Activated CD8-positive, alpha-beta memory T cell treated with anti-CD3 and anti-CD28 coated beads, Interleukin-2, amount 50 U/mL, for 24 hours (primary cell): ENCODE data around the gene RPL37.
A peak's percentile ranks its signal among the peaks of the same experiment; 100 is the strongest.
"Not testable (repeated sequence)": the region's sequence is repeated elsewhere in the genome, so short reads cannot be mapped to it uniquely, and the experiment has no call there.

Experiments
- DNase-seq: peaks from one replicate; pipeline ENCODE4 v3.0.0-alpha.2; 2020; ENCODE audit errors: extremely low read depth

RPL37 gene

DNA sequence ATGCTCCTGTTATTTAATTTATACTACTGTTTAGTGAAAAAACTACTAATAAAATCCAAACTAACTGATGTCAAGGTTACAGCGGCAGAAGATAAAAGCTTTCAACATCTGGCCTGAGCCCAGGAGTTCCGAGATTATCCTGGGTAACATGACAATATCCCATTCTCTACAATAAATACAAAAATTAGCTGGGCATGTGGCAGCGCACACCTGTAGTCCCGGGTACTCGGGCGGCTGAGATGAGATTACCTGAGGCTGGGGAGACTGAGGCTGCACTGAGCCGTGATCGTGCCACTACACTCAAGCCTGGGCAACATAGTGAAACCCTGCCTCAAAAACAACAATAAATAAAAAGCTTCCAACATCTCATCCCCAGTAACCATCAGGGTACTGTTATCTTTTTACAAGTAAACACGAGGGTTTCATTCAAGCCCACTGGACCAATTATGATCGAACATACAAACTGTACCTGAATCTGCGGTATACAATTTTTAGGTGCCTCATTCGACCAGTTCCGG, 1.3 kb downstream of the RPL37 start:
- DNase-seq = no peak

DNA sequence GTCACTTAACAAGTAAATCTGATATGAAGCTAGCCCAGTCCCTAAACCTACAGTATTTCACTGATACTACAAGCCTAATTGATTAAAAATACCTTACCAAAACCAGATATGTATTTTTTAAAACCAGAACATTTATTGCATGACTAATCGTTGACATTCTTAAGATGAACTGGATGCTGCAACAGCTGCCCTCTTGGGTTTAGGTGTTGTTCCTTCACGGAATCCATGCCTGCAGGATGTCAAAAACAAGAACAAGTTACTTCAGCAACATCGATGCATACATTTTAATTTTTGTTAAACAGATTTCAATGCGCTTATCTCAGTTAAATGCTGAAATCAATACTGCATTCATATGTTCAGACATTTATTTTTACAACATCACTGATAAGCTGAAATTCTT, 2.7 kb downstream of the RPL37 start:
- no peak for DNase-seq

GRCh38 chr5:40831346-40832210, 3.4 kb downstream of the RPL37 start:
- DNase-seq = no peak

GRCh38 chr5:40829748-40830533, 5.1 kb downstream of the RPL37 start:
- DNase-seq = no peak

DNA sequence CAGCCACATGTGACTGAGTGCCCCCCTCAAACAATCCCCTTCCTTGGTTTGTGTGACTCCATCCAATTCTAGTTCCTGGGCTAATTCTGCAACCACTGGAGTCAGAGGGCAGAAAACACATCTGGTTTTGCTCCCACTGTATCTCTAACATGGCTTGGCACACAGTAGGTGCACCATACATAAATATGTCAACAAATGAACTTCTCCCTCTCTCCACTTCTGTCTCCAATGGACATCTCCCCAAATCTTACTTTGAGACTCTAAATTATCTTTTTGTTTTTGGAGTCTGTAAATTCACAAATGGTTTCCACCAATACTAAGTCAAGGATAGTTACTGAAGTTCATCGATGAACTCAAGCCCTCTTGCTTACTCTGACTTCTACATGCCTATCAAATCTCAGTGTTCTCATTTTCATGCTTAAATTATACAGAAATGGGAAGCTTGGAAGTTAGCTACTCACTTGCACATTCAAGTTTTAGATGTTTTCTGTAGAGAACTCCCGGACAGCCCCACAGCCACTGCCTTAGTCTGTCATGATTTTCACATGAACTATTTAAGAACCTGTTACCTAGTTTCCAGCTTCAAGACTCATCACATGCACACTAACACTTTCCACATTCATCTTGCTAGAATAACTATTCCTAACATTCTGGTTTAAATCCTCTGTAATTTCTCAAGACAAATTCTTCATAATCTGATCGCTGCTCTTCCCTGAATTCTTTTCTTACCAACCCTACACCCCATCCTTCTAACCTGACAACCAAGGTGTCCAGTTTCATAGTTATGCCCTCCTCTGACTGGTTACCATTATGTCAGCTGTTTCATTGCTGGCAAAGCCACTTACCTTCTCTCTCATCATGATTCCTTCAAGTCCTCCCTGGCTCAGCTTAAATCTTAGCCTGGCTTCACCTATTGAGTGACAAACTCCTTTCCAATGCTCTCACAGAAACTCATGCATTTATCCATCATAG, 6.0 kb downstream of the RPL37 start:
- DNase-seq = no peak

DNA sequence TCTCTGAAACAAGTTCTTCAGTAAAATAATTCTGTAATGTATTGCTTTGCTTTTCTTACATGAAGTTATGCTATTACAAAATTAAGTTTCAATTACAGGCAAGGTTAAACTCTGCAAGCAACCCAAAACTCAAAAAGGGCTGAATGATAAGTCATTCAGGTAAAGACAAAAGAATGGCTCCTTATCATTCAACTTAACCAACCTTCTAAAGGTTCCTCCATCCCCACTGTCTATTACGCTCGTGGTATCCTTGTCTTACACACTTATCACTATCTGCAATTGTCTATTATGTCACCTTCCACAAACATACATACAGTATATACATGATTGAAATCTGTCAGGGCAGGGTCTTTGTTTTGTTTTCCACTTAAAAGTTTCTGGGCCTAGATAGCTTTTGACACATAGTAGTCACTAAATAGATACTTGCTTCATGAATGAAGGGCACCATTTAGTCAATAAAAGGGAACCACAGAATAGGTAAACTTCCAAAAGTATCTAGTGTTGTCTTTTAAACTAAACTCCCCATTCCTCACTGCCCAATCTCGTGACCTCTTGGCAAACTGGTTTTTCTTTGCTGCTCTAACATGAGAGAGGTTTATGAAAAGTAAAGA, 6.9 kb downstream of the RPL37 start:
- DNase-seq = no peak

DNA sequence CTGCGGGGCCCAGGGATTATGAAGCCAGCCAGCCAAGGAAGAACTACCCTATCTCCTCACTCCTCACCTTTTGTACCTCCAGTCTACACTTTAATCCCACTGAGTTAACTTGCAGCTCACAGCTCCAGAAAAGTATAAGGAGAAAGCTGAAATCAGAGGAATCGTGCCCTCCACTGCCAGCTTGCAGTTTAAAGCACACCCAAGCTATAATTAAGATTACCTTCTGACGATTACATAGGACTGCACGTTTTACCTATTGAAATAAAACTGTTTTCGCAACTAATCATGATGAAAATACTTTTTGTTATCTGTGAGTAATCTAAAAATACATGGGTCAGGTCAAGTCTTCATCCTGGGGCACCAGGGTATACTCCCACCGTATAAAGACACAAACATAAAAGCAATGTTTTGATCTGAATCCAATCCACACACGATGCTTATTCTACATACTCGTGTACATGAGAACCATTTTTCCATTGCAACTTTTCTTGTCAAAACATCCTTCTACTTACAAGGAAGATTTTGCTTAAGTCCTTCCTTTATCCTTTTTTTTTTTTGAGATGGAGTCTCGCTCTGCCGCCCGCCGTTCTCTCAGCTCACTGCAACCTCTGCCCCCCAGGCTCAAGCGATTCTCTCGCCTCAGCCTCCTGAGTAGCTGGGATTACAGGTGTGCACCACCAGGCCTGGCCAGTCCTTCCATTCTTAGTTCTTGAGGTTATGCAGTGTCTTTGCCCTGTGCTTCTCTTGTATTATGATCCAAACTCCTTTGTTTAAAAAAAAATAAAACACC, 7.6 kb downstream of the RPL37 start:
- DNase-seq = no peak

DNA sequence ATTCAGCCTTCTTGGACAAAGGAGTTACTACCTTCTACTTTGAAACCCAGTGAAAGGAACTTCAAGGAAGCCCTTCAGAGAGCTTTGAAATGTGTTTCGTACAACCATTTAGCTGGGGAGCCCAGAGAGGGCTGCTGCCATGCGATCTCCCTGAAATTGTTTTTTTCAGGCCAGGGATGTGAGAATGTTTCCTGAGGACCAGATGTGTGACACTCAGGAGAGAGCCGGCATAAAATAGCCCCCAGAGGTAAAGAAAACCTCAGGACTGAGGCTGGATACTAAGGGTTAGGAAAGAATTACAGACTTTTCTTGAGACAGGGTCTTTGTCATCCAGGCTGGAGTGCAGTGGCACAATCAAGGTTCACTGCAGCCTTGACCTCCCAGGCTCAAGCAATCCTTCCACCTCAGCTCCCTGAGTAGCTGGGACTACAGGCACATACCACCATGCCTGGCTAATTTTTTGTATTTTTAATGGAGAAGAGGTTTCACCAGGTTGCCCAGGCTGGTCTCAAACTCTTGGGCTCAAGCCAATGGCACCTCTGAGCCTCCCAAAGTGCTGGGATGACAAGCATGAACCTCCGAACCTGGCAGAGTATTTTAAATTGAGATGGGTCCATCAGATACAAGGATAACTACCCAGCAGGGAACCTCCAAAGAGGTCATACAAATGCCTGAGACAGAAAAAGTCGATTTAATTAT, 8.4 kb downstream of the RPL37 start:
- no peak for DNase-seq

DNA sequence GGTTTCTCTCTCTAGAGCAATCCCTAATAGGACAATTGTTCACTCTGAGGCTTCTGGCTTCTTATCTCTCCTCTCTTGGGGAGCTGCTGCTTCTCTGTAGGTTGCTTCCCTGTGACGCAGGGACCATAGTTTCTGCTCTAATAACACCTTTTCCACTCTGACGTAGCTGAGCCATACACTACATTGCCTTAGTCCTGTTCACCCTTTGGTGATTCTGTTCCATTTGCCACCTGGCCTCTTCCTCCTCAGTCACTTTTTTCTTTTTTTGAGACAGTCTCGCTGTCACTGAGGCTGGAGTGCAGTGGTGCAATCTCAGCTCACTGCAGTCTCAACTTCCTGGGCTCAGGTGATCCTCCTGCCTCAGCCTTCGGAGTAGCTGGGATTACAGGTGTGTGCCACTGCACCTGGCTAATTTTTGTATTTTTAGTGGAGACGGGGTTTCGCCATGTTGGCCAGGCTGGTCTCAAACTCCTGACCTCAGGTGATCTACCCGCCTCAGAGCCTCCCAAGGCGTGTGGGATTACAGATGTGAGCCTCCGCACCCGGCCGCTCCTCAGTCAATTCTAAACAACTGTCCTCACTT, 9.5 kb downstream of the RPL37 start:
- not testable (repeated sequence) for DNase-seq

DNA sequence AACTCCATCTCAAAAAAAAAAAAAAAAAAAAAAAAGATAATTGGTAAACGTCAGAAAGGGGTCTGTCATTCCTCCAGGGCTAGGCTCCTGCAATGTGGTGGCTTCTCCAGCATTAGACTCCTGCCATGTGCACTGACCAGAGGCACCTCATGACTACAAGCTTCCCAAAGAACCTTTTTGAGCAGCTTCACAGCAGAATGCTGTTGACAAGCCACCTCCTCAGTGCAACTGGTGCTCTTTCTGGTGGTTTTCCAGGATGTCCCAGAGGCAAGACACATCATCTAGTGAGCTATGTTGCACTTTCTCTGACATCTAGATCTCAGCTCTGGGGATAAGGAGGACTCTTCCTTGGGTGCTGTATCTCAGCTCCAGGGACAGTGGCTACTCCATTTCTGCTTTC, 11.6 kb downstream of the RPL37 start:
- no peak for DNase-seq

DNA sequence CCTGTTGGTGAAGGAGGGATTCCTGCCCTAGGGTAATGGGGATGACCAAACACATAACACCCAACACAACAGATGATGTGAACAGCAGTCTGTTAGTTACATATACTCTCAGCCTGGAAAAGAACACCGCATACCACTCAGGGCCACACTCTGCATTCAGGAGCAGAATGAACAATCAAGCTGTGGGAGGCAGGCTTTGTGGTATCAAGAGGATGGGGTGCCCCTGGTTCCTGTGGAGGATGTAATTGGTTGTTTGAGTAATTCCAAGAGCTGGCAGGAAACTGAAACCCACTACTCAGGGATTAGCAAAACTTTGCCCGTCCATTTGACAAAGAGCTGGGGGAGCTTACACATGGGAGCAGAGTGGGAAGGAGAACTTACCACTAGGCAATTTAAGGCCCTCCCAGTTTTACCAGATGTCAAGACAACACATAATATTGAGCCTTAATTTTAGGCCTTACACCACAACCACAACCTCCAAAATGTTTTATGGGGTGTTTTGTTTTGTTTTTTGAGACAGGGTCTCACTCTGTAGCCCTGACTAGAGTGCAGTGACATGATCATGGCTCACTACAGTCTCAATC, 21.2 kb downstream of the RPL37 start:
- no peak for DNase-seq

DNA sequence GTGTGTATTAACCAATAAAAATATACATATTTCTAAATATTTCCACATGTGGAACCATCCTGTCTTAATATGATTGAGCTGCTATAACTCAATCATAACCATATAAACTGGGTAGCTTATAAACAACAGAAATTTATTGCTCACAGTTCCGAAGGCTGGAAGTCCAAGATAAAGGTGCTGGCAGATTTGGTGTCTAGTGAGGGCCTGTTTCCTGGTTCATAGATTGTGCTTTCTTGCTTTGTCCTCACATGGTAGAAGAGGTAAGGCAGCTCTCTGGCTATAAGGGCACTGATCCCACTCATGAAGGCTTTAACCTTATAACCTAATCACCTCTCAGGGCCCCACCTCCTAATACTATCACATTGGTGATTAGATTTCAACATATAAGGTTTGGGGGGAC, 22.9 kb downstream of the RPL37 start:
- DNase-seq = no peak

DNA sequence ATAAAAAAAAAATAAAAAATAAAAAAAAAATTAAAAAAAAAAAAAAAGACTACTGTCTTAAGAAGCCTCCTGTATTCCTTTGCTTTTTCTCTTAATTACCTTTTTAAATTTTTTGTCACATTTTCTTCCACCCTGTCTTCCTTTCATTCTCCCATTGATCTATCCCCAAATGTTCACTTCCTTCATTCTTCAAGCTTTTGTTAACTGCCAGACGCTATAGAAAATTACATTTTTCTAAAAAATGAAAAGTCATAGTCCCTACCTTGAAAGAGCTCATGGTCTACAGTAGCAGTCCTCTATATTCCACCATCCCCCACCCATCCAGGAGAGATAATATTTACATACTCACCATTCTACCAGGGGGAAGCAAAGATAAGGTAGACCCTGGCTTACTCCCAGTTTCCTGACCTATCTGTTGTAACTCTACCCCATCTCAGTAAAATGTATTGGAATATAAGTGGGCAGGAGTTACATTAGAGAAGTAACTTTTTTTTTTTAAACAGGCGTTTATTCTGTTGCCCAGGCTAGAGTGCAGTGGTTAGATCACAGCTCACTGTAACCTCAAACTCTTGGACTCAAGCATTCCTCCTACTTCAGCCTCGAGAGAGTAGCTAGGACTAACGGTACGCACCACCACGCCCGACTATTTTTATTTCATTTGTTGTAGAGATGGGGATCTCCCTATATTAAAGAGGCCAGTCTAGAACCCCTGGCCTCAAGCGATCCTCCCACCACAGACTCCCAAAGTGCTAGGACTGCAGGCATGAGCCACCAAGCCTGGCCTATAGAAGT, 33.1 kb downstream of the RPL37 start:
- DNase-seq = no peak

GRCh38 chr5:40799258-40799657, 35.8 kb downstream of the RPL37 start:
- DNase-seq = no peak

DNA sequence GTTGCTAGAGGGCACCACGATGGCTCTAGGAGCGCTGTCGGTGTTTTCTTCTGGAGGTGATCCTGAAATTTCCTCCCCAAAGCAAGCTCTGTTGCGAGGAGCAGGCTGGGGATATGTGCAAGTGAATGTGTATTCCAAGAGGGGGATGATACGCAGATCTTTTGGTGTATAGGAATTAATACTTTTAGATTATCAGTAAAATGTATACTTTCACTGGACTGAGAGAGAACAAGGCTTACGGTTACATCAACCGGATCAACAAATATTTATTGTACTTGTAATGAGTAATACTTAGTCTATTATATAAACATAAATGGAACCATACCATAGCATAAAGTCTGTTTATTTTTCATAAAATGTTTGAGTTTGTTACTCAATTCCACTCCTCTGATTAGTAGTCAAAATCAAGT, 36.2 kb downstream of the RPL37 start:
- no peak for DNase-seq

GRCh38 chr5:40798012-40798800, 36.8 kb downstream of the RPL37 start, which contains the start of gene PRKAA1:
PRKAA1 (minus strand) TSS chr5:40798374; CDS start chr5:40798189, 185 bp downstream.
- DNase-seq = peak; percentile 52
